BE2C (cell line): Measurements from ENCODE around the gene HAS3.

Source experiments
- DNase-seq: peaks from one replicate; pipeline ENCODE4 v3.0.0-alpha.2; 2020
- H3K27me3 ChIP-seq: fragments of 250-450 bp; sonication (Bioruptor Pico); 2 replicates; pipeline ENCODE4 v1.5.1; 2020; ENCODE audit warnings: mild to moderate bottlenecking
- H3K36me3 ChIP-seq: fragments of 250-450 bp; sonication (Bioruptor Pico); 2 replicates; pipeline ENCODE4 v1.5.1; 2020; ENCODE audit warnings: mild to moderate bottlenecking
- H3K4me1 ChIP-seq: fragments of 250-450 bp; sonication (Bioruptor Pico); 2 replicates; pipeline ENCODE4 v1.5.1; 2020
- H3K4me3 ChIP-seq: 2 replicates; pipeline ENCODE4 v1.5.1; 2011; ENCODE audit warnings: low read depth, low read length
- H3K9me3 ChIP-seq: fragments of 250-450 bp; sonication (Bioruptor Pico); 2 replicates; pipeline ENCODE4 v1.5.1; 2020
- TF ChIP-seq, protein P1 (sequence below): IDR thresholded peaks from 2 replicates; pipeline ENCODE4 v1.5.1; 2012; ENCODE audit warnings: mild to moderate bottlenecking, low read depth, low read length

The HAS3 gene

DNA sequence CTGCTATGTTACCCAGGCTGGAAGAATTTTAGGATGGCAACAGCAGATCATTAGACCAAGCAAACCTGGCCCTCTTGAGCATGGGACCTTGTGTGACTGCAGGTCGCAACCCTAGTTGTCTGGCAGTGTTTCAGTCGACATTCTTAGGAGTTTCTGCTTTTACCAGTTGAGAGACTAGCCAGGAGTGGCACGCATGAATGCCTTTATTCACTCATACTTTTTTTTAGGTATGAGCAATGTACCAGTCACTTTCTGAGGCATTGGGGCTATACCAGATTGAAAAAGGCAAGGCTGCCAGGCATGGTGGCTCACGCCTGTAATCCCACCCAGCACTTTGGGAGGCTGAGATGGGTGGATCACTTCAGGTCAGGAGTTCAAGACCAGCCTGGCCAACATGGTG is 28.2 kb upstream of the HAS3 start:
- H3K4me1 ChIP-seq, result no peaks in the 10 kb centered on the region
- H3K9me3 ChIP-seq, result no peaks in the 10 kb centered on the region
- H3K27me3 ChIP-seq, result no peaks in the 10 kb centered on the region
- H3K36me3 ChIP-seq, result no peaks in the 10 kb centered on the region
- no peak for DNase-seq
- TF ChIP-seq, protein P1, sequence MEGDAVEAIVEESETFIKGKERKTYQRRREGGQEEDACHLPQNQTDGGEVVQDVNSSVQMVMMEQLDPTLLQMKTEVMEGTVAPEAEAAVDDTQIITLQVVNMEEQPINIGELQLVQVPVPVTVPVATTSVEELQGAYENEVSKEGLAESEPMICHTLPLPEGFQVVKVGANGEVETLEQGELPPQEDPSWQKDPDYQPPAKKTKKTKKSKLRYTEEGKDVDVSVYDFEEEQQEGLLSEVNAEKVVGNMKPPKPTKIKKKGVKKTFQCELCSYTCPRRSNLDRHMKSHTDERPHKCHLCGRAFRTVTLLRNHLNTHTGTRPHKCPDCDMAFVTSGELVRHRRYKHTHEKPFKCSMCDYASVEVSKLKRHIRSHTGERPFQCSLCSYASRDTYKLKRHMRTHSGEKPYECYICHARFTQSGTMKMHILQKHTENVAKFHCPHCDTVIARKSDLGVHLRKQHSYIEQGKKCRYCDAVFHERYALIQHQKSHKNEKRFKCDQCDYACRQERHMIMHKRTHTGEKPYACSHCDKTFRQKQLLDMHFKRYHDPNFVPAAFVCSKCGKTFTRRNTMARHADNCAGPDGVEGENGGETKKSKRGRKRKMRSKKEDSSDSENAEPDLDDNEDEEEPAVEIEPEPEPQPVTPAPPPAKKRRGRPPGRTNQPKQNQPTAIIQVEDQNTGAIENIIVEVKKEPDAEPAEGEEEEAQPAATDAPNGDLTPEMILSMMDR, result no peak
- no peak overlapping the region for H3K4me3 ChIP-seq

DNA sequence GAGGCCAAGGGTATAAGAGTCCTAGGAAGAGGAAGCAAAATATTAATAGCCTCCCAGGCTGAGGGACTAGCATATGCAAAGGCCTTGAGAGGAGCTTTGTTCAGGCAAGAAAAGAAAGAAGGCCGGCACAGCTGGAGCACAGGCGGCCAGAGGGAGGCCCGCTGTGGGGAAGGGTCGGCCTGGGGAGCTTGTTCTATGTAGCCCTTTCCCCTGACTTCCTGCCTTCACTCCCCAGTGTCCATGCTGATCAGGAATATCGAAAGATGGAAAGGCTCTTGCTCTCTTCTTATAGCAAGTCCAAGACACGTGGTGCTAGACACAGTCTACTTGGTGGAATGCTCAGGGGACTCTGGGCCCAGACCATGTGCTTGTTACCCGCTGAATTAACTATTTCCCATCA is 27.4 kb upstream of the HAS3 start:
- no peak overlapping the region for H3K4me3 ChIP-seq
- no peaks in the 10 kb centered on the region for H3K9me3 ChIP-seq
- TF ChIP-seq, protein P1, result no peak
- no peak for DNase-seq
- H3K4me1 ChIP-seq, result no peaks in the 10 kb centered on the region
- no peaks in the 10 kb centered on the region for H3K27me3 ChIP-seq
- no peaks in the 10 kb centered on the region for H3K36me3 ChIP-seq

DNA sequence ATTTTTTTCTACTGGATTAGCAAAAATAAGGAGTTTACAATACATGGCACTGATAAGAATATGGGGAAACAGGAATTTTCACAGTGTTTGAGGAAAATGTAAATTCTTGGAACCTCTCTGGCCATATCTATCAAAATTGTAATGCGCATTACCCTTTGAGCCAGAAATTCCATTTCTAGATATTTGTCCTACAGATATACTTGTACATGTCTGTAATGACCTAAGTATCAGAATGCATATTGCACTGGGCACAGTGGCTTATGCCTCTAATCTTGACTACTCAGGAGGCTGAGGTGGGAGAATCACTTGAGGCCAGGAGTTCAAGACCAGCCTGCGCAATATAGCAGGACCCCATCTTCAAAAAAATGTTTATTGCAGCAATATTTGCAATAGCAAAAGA is 25.8 kb upstream of the HAS3 start:
- DNase-seq, result no peak
- no peaks in the 10 kb centered on the region for H3K4me1 ChIP-seq
- no peaks in the 10 kb centered on the region for H3K9me3 ChIP-seq
- no peaks in the 10 kb centered on the region for H3K36me3 ChIP-seq
- no peak overlapping the region for H3K4me3 ChIP-seq
- TF ChIP-seq, protein P1, result no peak
- no peaks in the 10 kb centered on the region for H3K27me3 ChIP-seq

DNA sequence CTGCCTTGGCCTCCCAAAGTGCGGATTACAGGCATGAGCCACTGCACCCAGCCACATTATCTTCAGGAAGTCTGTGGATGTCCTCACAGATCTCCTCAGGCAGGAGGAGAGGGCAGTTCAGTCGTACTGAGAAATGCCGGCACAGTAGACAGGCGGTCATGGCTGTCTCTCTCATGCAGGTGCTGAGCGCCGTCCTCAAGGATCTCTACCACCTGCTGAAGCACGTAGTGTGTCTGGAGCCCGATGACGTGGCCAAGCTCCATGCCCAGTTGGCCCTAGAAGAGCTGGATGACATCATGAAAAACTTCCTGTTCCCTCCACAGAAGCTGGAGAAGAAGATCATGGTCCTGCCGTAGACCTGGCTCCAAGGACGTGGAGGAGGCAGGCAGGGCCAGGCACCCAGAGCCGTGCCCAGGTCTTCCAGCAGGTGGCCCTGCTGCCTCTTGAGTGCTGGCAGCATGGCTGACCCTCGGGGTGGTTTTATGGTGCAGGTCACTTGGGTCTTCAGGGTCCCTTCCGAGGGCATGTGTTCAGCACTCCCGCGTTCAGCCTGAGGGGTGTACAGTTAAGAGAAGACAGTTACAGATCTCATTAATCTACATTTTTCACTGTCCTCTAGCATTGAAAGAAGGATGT is 22.0 kb upstream of the HAS3 start:
- Histone ChIP-seq H3K4me3 (no peak overlapping the region), H3K27me3 (no peaks in the 10 kb centered on the region), H3K9me3 (no peaks in the 10 kb centered on the region), H3K36me3 (no peaks in the 10 kb centered on the region), H3K4me1 (no peaks in the 10 kb centered on the region)
- no peak for DNase-seq
- TF ChIP-seq, protein P1, result peak; percentile 33

DNA sequence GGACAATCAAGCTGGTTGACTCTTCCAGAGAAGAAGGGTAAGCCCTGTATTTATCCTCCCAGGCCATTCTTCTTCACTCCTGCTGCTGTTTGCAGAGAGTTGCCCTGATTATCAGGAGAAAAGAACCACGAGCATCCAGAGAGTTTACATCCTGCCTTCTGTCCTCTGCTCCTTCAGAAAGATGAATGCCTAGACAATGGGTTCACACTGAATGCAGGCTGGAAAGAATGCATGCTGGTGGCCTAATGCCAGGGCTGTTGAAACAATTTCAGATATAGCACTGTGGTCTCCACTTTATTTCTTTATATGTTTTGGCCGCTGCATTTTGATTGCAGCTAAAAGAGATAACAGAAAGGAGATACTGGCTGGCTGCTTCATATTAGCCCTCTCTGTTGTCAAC is 21.2 kb upstream of the HAS3 start:
- TF ChIP-seq, protein P1, result no peak
- Histone ChIP-seq H3K4me1 (peaks cover 5% of the 10 kb centered on the region; the same call in 1 of the 2 replicates), H3K36me3 (no peaks in the 10 kb centered on the region), H3K27me3 (no peaks in the 10 kb centered on the region), H3K9me3 (no peaks in the 10 kb centered on the region), H3K4me3 (no peak overlapping the region)
- no peak for DNase-seq

DNA sequence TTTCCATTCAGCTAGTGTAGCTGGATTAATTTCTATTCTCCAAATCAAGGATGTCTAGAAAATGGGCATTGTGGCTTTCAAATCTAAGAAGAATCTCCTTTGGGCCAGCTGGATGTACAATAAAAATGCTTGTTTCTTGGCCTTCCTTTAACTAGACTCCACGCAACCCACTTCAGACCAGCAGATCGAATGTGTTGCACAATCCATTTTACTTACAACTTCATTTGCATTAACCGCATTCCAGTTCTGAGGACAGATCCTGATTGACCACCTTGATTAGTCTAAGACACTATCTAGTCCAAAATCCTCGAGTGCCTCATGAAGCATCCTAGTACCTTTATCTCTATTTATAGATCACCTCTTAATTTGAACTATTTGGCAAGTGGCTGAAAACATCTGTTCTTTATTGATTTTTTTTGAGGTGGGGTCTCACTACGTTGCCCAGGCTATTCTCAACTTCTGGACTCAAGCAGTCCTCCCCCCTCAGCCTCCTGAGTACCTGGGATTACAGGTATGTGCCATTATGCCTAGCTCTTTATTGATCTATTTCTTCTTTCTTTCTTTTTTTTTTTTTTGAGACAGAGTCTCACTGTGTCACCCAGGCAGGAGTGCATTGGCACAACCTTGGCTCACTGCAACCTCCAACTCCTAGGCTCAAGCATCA is 20.3 kb upstream of the HAS3 start:
- no peak for DNase-seq
- Histone ChIP-seq H3K4me3 (no peak overlapping the region), H3K36me3 (no peaks in the 10 kb centered on the region), H3K4me1 (peaks cover 10% of the 10 kb centered on the region), H3K27me3 (no peaks in the 10 kb centered on the region), H3K9me3 (no peaks in the 10 kb centered on the region)
- TF ChIP-seq, protein P1, result no peak
